GM12878 (cell line): ENCODE data around the gene ZER1. TPM values are rescaled to one million over a fixed set of nuclear protein-coding genes. Genes with fewer than 3 reads are reported as not detected.

Source experiments
- ATAC-seq: fragments of 200-7000 bp; cut with Tn5 transposase; 3 replicates; pipeline ENCODE4 v1.9.1; 2020; ENCODE audit warnings: mild to moderate bottlenecking, moderate library complexity
- BruUV-seq: library from RNA; stranded (reverse); fragments of 400-500 nt; replicated peaks from 2 replicates; lab custom pipeline; 2021; lab: Mats Ljungman, UMichigan
- CTCF ChIA-PET: fragments of 300-600 bp; sonication (Branson Sonifier 250); formaldehyde crosslinking; extraction: SDS; loops from one replicate; lab custom pipeline; 2021; ENCODE audit warnings: inconsistent platforms; lab: Yijun Ruan, JAX
- POLR2A ChIA-PET: fragments of 350-600 bp; formaldehyde crosslinking; extraction: SDS; loops from one replicate; lab custom pipeline; 2021; ENCODE audit warnings: inconsistent platforms; lab: Charles Lee
- RAD21 ChIA-PET: fragments of 300-600 bp; sonication (Branson Sonifier 250); formaldehyde crosslinking; loops from one replicate; lab custom pipeline; 2023; ENCODE audit warnings: antibody characterized with exemption; ENCODE audit not compliant: unreplicated experiment; lab: Charles Lee
- SMC1A ChIA-PET: fragments of 300-600 bp; sonication (Branson Sonifier 250); formaldehyde crosslinking; loops from one replicate; lab custom pipeline; 2023; ENCODE audit not compliant: unreplicated experiment, uncharacterized antibody; lab: Charles Lee
- DNase-seq: peaks from one replicate; pipeline ENCODE4 v3.0.0-alpha.2; 2011; ENCODE audit warnings: low read depth, low spot score
- FAIRE-seq: peaks from 3 replicates; lab custom pipeline; 2011; peaks lifted over from hg19 to GRCh38; lab: Jason Lieb, UNC
- H2AFZ ChIP-seq: 2 replicates; pipeline ENCODE4 v1.6.0; 2011; ENCODE audit warnings: low read depth, low read length, control low read depth; ENCODE audit not compliant: control insufficient read depth
- H3K27ac ChIP-seq: 2 replicates; pipeline ENCODE4 v1.5.1; 2011; ENCODE audit warnings: control low read depth; ENCODE audit not compliant: control insufficient read depth, insufficient read depth
- H3K27me3 ChIP-seq, 2 experiments: replicated peaks in 1 of 2; 2 replicates each; pipeline versions ENCODE4 v1.6.0 to v1.6.1; 2011; ENCODE audit warnings: low read length in 1 of 2; ENCODE audit not compliant: control insufficient read depth in 2 of 2, insufficient read depth in 2 of 2
- H3K36me3 ChIP-seq, 2 experiments: 2 replicates each; pipeline ENCODE4 v1.5.1; 2011; ENCODE audit warnings: low read length in 1 of 2; ENCODE audit not compliant: control insufficient read depth in 2 of 2, insufficient read depth in 2 of 2
- H3K4me1 ChIP-seq: 2 replicates; pipeline ENCODE4 v1.6.1; 2011; ENCODE audit warnings: mild to moderate bottlenecking, low read length, moderate library complexity, mixed read lengths; ENCODE audit not compliant: control insufficient read depth, insufficient read depth
- H3K4me2 ChIP-seq: 2 replicates; pipeline ENCODE4 v1.6.0; 2011; ENCODE audit warnings: control low read depth; ENCODE audit not compliant: control insufficient read depth, insufficient read depth
- H3K4me3 ChIP-seq: fragments of 200-600 bp; sonication (generic); 2 replicates; pipeline ENCODE4 v1.5.1; 2016
- H3K79me2 ChIP-seq: 2 replicates; pipeline ENCODE4 v1.6.0; 2011; ENCODE audit warnings: low read length; ENCODE audit not compliant: control insufficient read depth, insufficient read depth
- H3K9ac ChIP-seq: 2 replicates; pipeline ENCODE4 v1.8.0; 2011; ENCODE audit warnings: low read length, control low read depth, mixed read lengths; ENCODE audit not compliant: control insufficient read depth, insufficient read depth
- H3K9me3 ChIP-seq: replicated peaks from 3 replicates; pipeline ENCODE4 v1.5.1; 2011; ENCODE audit warnings: mild to moderate bottlenecking, low read length; ENCODE audit not compliant: control insufficient read depth, insufficient read depth
- H4K20me1 ChIP-seq: 2 replicates; pipeline ENCODE4 v1.6.0; 2011; ENCODE audit not compliant: control insufficient read depth, insufficient read depth
- BCL11A ChIP-seq: IDR thresholded peaks from 2 replicates; pipeline ENCODE4 v1.6.1; 2011; ENCODE audit warnings: low read depth, low read length
- CBX3 ChIP-seq: fragments of 200-600 bp; sonication (generic); IDR thresholded peaks from 2 replicates; pipeline ENCODE4 v1.6.1; 2016; ENCODE audit warnings: low read depth, borderline replicate concordance
- DPF2 ChIP-seq: fragments of 450-650 bp; IDR thresholded peaks from 2 replicates; pipeline ENCODE4 v1.6.1; 2017; ENCODE audit warnings: mild to moderate bottlenecking
- ESRRA ChIP-seq: IDR thresholded peaks from 2 replicates; pipeline ENCODE4 v1.6.1; 2012; ENCODE audit warnings: mild to moderate bottlenecking, low read length, improper control_type of control experiment
- FOS ChIP-seq: IDR thresholded peaks from 3 replicates; pipeline ENCODE4 v1.6.1; 2011; ENCODE audit warnings: borderline replicate concordance; ENCODE audit not compliant: insufficient read length; ENCODE audit errors: extremely low read depth
- FOXK2 ChIP-seq: fragments of 450-650 bp; IDR thresholded peaks from 2 replicates; pipeline ENCODE4 v1.6.1; 2017; ENCODE audit warnings: mild to moderate bottlenecking, moderate library complexity
- FOXM1 ChIP-seq: IDR thresholded peaks from 2 replicates; pipeline ENCODE4 v1.6.1; 2012; ENCODE audit warnings: low read depth, mild to moderate bottlenecking, inconsistent platforms, low read length, moderate library complexity
- LARP7 ChIP-seq: fragments of 450-650 bp; IDR thresholded peaks from 2 replicates; pipeline ENCODE4 v1.6.1; 2017; ENCODE audit warnings: mild to moderate bottlenecking
- MAX ChIP-seq: IDR thresholded peaks from 2 replicates; pipeline ENCODE4 v1.6.1; 2012; ENCODE audit warnings: low read depth, low read length, improper control_type of control experiment
- NBN ChIP-seq: fragments of 450-650 bp; IDR thresholded peaks from 2 replicates; pipeline ENCODE4 v1.6.1; 2016
- NKRF ChIP-seq: fragments of 450-650 bp; conservative IDR thresholded peaks from 2 replicates; pipeline ENCODE4 v1.6.1; 2017; ENCODE audit warnings: mild to moderate bottlenecking, moderate library complexity
- POLR2A ChIP-seq: IDR thresholded peaks from 2 replicates; pipeline ENCODE4 v1.6.1; 2011; ENCODE audit warnings: low read depth, mild to moderate bottlenecking, low read length
- POLR2AphosphoS2 ChIP-seq: IDR thresholded peaks from 2 replicates; pipeline ENCODE4 v1.6.1; 2011; ENCODE audit warnings: low read depth, mild to moderate bottlenecking, low read length, improper control_type of control experiment, moderate library complexity
- RBBP5 ChIP-seq: fragments of 200-600 bp; sonication (generic); conservative IDR thresholded peaks from 2 replicates; pipeline ENCODE4 v1.6.1; 2016
- RUNX3 ChIP-seq: IDR thresholded peaks from 2 replicates; pipeline ENCODE4 v1.6.1; 2012; ENCODE audit warnings: low read length, inconsistent platforms
- SPI1 ChIP-seq: IDR thresholded peaks from 2 replicates; pipeline ENCODE4 v1.6.1; 2011; ENCODE audit warnings: low read depth, mild to moderate bottlenecking, low read length, moderate library complexity, borderline replicate concordance; ENCODE audit not compliant: insufficient read depth
- STAT3 ChIP-seq: IDR thresholded peaks from 2 replicates; pipeline ENCODE4 v1.6.1; 2011; ENCODE audit warnings: low read depth, low read length, improper control_type of control experiment
- TAF1 ChIP-seq: IDR thresholded peaks from 2 replicates; pipeline ENCODE4 v1.6.1; 2011; ENCODE audit warnings: mild to moderate bottlenecking, low read depth, low read length, borderline replicate concordance
- TCF7 ChIP-seq: IDR thresholded peaks from 2 replicates; pipeline ENCODE4 v1.6.1; 2014; ENCODE audit warnings: antibody characterized with exemption, borderline replicate concordance
- ZBED1 ChIP-seq: IDR thresholded peaks from 2 replicates; pipeline ENCODE4 v1.6.1; 2016; ENCODE audit warnings: borderline replicate concordance
- ZNF207 ChIP-seq: fragments of 450-650 bp; IDR thresholded peaks from 2 replicates; pipeline ENCODE4 v1.6.1; 2014; ENCODE audit warnings: antibody characterized with exemption, mild to moderate bottlenecking, borderline replicate concordance
- ZNF217 ChIP-seq: fragments of 450-650 bp; IDR thresholded peaks from 2 replicates; pipeline ENCODE4 v1.6.1; 2017; ENCODE audit warnings: antibody characterized with exemption, mild to moderate bottlenecking
- ZNF24 ChIP-seq: fragments of 450-650 bp; IDR thresholded peaks from 2 replicates; pipeline ENCODE4 v1.6.1; 2017; ENCODE audit warnings: antibody characterized with exemption, mild to moderate bottlenecking
- WGBS: methylation state at CpG from one replicate; pipeline ENCODE4 v1.1.6; 2016; ENCODE audit warnings: low lambda C conversion rate; ENCODE audit not compliant: insufficient replicate concordance, insufficient coverage; ENCODE audit errors: missing lambda C conversion rate; 5-methylcytosine and 5-hydroxymethylcytosine counted together
- in situ Hi-C: fragments of 300-500 bp; cut with MboI; formaldehyde crosslinking; loops from 9 replicates; pipeline ENCODE4 v1.14.3; 2018; ENCODE audit warnings: mixed read lengths
- intact Hi-C: fragments of 100-400 bp; cut with micrococcal nuclease; formaldehyde crosslinking; loops from one replicate; pipeline ENCODE4 v1.14.2; 2022; ENCODE audit not compliant: unreplicated experiment
- polyA plus RNA-seq, 11 experiments: library from polyadenylated mRNA; depleted of rRNA in 4 of 11; unstranded in 6 of 11; stranded (reverse) in 5 of 11; fragments of >200 nt; fragmentation: Nextera tagmentation in 4 of 11; fragmentation: Illumina TruSeq in 1 of 11; extraction: Ambion mirVana in 4 of 11; extraction: Trizol in 1 of 11; gene quantifications; 1 replicate in 1 of 11; 2 replicates in 10 of 11; pipeline versions ENCODE4 v1.2.1 to v1.2.3, GENCODE V29; 2011 to 2016; ENCODE audit warnings: inconsistent platforms in 2 of 11, missing spikeins in 2 of 11, low read depth in 1 of 11
- total RNA-seq, 4 experiments: library from RNA; depleted of rRNA in 3 of 4; stranded (reverse); fragments of >200 nt in 3 of 4; fragmentation: Illumina TruSeq in 1 of 4; extraction: Trizol in 1 of 4; gene quantifications; 2 replicates each; pipeline versions ENCODE4 v1.2.1 to v1.2.3, GENCODE V29; 2013 to 2021

ZER1 gene
- total and polyA plus RNA-seq, 10 of the 15 experiments (the other 5 are each of a cell fraction or from before 2014, with no cell fraction given): 0.32 to 16.9 (median 7.9) TPM

- 0% methylated on average over 12 of the region's 80 CpGs for whole genome bisulfite sequencing
- H3K79me2 ChIP-seq: peaks cover 87% of the 10 kb centered on the region
- ChIA-PET RAD21 (interaction anchor here (1.0 kb wide), 1 partner anchor 45 kb away, joined by 3 read pairs; no protein-coding TSS in a partner anchor), SMC1A (interaction anchor here (0.7 to 1.0 kb wide), 2 partner anchors 43 to 46 kb away, joined by 3 to 4 read pairs; no protein-coding TSS in a partner anchor), POLR2A (interaction anchor here (0.6 to 2.1 kb wide), 6 partner anchors 8 to 270 kb away, joined by 3 to 7 read pairs (median 4); partner anchors contain the start of genes DYNC2I2 and ZDHHC12), CTCF (no interaction called here)
- peak; percentile 6; the same call in 2 of the 3 replicates for ATAC-seq
- DNase-seq: no peak
- H3K4me1 ChIP-seq: peaks cover 13% of the 10 kb centered on the region; the same call in 1 of the 2 replicates
- H3K27me3 ChIP-seq: no peaks in the 10 kb centered on the region
- FAIRE-seq: no peak
- peak overlapping the region; percentile 69; the same call in 1 of the 2 replicates for H3K4me3 ChIP-seq
- in situ Hi-C loops: no loop called here
- peak overlapping the region; percentile 58; the same call in 1 of the 2 replicates for H3K9ac ChIP-seq
- peak overlapping the region; percentile 65 for H3K27ac ChIP-seq
- H3K9me3 ChIP-seq: no peaks in the 10 kb centered on the region
- H3K4me2 ChIP-seq: no peak overlapping the region
- BruUV-seq: no TSS peak
- intact Hi-C loops: loop anchor here (10.0 kb wide), 1 partner anchor 135 kb away; the partner anchor contains the start of gene SPTAN1
- H3K36me3 ChIP-seq: peaks cover 2 to 14% of the 10 kb centered on the region in 2 experiments
- no peak overlapping the region for H2AFZ ChIP-seq
- H4K20me1 ChIP-seq: peaks cover 3% of the 10 kb centered on the region; the same call in 1 of the 2 replicates
- no peak for TF ChIP-seq FOXM1
- TF ChIP-seq ZBED1: no peak
- no peak for TF ChIP-seq RUNX3
- no peak for TF ChIP-seq POLR2AphosphoS2
- no peak for TF ChIP-seq ZNF207
- TF ChIP-seq SPI1: no peak
- TF ChIP-seq CBX3: no peak
- TF ChIP-seq DPF2: no peak
- TF ChIP-seq ZNF24: no peak
- no peak for TF ChIP-seq TAF1
- TF ChIP-seq NKRF: peak; percentile 66; the same call in 1 of the 2 replicates
- no peak; the same call in 1 of the 2 replicates for TF ChIP-seq POLR2A
- no peak for TF ChIP-seq ZNF217
- TF ChIP-seq NBN: no peak
- TF ChIP-seq RBBP5: no peak
- TF ChIP-seq STAT3: no peak
- TF ChIP-seq FOXK2: no peak
- TF ChIP-seq ESRRA: no peak
- TF ChIP-seq TCF7: no peak
- no peak for TF ChIP-seq FOS
- TF ChIP-seq BCL11A: no peak
- TF ChIP-seq MAX: no peak
- TF ChIP-seq LARP7: peak; percentile 71
Observed at GRCh38 chr9:128689293-128689774, 82.4 kb downstream of the ZER1 start.
